ENCODE measurements around the gene SLC35B4.
"Not testable (repeated sequence)": the region's sequence is repeated elsewhere in the genome, so short reads cannot be mapped to it uniquely, and the experiment has no call there.

Gene SLC35B4

DNA sequence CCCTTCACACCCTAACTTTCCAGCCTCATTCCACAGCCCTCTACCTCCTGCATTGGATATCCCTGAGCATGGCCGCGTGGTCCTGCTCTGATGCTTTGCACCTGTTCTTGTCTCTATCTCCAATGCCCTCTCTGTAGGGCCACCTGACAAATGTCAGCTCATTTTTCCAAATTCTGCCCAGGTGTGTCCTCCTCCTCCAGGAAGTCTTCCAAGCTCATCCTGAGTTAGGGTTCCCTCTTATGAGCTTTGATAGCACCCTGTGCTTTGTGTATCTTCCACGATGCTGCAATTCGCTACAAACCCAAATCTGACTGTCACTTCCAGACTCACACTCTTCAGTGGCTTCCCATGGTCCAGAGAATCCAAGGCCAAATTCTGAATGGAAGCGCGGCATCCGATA lies 14.7 kb upstream of the SLC35B4 start:
- DNase-seq (ENCODE audit: low spot score), result no peak

- DNase-seq (ENCODE audit: low spot score), result no peak
Observed at GRCh38 chr7:134330974-134331373, 14.2 kb upstream of the SLC35B4 start.

DNA sequence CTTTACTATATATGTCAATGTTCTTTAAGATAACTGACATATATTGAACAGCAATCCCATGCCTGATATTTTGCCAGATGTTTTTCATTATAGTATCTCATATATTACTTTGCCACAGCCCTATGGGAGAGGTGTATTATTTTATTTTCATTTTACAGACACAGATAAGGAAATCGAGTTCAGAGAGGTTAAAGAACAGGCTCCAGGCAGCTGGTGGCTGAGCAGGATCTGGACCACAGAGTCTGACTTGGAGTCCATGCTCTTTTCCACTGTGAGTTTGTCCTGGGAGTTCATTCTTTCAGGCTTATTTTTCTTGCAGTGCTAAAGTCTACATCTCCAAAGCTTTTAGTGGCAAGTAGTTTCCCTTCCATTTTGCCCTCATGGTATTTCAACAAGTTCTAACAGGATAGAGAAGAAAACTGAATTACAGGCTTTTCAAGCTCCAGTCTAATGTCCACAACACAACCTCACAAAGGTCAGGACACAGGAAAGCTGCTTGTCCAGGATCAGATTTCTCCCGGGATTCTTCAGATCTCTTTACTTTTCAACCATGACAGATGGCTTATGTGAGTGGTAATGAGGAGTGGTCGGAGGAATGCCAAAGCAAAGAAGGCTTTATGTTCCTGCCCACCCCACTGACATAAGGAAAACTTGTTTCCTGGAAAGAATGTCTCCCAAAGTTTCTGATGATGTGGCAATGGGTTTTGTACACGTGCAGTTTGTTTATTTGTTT lies 13.1 kb upstream of the SLC35B4 start:
- DNase-seq (ENCODE audit: low spot score), result no peak

- no peak for DNase-seq (ENCODE audit: low spot score)
Observed at GRCh38 chr7:134328900-134329299, 12.2 kb upstream of the SLC35B4 start.

- DNase-seq (ENCODE audit: low spot score), result peak; percentile 51
Observed at GRCh38 chr7:134327896-134328295, 11.2 kb upstream of the SLC35B4 start.

DNA sequence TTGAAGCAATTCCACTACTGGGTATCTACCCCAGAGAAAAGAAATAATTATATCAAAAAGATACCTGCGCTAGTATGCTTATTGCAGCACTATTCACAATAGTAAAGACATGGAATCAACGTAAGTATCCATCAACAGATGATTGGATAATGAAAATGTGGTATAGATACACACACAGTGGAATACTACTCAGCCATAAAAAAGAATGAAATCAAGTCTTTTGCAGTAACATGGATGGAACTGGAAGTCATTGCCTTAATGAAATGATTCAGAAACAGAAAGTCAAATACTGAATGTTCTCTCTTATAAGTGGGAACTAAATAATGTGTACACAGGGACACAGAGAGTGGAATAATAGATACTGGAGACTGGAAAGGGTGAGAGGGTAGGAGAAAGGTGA lies 7.4 kb upstream of the SLC35B4 start:
- DNase-seq (ENCODE audit: low spot score), result no peak

GRCh38 chr7:134320201-134320600 lies 3.5 kb upstream of the SLC35B4 start:
- no peak for DNase-seq (ENCODE audit: low spot score)

GRCh38 chr7:134318443-134318842 lies 1.7 kb upstream of the SLC35B4 start:
- DNase-seq (ENCODE audit: low spot score), result no peak

GRCh38 chr7:134317434-134317833 lies 704 bp upstream of the SLC35B4 start:
- no peak for DNase-seq (ENCODE audit: low spot score)

DNA sequence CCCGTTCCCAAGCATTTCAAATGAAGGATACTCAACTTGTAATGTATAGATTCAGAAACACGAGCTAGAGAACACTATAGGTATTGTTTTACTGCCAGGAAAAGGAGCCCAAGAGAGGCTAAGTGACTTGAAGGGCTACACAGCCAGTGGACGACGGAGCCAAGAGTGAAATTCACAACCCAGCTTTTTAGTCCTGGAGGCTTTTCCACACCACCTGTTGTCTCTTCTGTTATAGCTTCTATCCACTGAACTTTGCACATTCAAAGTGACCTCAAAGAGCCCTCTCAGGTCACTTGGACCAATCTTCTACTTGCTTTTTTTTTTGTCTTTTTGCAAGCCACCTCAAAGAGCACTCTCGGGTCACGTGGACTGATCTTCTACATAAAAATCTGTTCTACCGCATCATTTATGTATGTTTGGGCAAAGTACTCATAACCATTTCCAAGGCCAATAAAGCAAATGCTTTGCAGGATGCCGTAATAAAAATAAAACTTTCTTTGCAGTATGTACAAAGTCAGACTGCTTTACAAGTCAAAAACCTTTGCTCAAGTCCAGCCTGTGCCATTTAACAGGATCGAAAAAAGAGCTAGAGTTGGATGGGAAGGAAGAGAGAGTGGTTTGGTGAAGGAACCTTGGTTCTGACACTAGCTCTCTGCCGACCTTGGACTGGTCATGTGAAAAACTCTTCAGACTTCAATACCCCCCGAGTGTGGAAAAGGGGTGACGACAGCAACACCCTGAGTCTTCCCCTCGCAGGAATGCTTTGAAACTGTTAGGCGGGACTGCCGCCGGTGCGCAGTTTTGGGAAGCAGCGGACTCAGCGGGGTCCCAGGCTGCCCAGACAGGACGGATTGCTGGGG lies 821 bp downstream of the SLC35B4 start:
- DNase-seq (ENCODE audit: low spot score), result peak; percentile 21

- DNase-seq (ENCODE audit: low spot score), result no peak
Observed at GRCh38 chr7:134313543-134313942, 3.2 kb downstream of the SLC35B4 start.

DNA sequence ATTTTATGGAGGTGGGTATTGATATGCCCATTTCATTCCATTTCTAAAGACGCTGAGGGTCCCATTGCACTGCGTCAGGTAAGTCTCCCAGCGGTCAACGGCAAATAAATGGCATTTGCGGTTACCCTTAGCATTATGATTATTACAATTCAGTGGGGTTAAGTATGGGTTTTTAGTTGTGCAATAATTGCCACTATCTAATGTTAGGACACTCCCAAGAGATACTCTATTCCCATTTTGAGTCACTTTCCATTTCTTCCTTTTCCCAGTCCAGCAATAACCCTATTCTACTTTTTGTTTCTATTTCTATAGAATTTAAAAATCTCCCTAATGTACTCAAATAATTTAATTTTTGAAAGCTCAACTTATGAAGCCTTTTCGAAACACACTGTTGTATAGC lies 4.0 kb downstream of the SLC35B4 start:
- no peak for DNase-seq (ENCODE audit: low spot score)

DNA sequence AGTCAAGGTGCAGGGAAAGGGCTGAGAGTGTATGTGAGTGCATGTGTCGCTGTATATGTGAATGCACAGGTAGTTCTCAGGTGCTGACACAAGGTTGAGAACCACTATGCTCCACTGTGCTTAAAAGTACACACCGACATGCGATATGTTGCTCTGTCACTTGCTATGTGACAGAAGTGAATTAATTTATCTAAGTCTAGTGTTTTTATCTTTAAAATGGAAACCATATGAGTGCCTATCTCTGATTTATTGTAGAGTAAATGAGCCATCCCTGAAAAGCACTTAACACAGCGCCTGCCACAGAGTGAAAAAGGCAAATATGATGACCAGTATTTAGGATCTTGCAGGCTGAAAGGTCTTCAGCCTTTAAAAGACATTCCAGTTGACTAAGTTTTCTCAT lies 4.9 kb downstream of the SLC35B4 start:
- DNase-seq (ENCODE audit: low spot score), result no peak

- no peak for DNase-seq (ENCODE audit: low spot score)
Observed at GRCh38 chr7:134308548-134308947, 8.2 kb downstream of the SLC35B4 start.

- DNase-seq (ENCODE audit: low spot score), result no peak
Observed at GRCh38 chr7:134307320-134307719, 9.4 kb downstream of the SLC35B4 start.

- no peak for DNase-seq (ENCODE audit: low spot score)
Observed at GRCh38 chr7:134302120-134302519, 14.6 kb downstream of the SLC35B4 start.

GRCh38 chr7:134301592-134301991 lies 15.1 kb downstream of the SLC35B4 start:
- DNase-seq (ENCODE audit: low spot score), result no peak

DNA sequence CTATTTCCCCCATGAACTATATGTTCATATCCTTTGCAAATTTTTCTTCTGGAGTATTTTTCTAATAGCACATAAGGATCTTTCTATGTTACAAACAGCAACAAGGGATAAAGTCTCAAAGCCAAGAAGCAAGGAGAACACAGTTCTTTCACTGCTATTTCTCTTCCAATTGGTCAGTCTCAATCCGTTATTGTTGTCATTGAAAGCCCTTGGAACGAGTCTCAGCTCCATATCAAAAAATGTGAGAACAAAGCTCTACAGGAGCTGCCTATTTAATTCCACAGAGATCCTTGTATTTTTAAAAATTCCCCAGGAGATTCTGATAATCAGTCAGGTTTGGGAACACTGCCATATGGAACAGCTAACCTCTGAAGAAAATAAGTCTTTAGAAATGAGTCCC lies 15.7 kb downstream of the SLC35B4 start:
- no peak for DNase-seq (ENCODE audit: low spot score)

DNA sequence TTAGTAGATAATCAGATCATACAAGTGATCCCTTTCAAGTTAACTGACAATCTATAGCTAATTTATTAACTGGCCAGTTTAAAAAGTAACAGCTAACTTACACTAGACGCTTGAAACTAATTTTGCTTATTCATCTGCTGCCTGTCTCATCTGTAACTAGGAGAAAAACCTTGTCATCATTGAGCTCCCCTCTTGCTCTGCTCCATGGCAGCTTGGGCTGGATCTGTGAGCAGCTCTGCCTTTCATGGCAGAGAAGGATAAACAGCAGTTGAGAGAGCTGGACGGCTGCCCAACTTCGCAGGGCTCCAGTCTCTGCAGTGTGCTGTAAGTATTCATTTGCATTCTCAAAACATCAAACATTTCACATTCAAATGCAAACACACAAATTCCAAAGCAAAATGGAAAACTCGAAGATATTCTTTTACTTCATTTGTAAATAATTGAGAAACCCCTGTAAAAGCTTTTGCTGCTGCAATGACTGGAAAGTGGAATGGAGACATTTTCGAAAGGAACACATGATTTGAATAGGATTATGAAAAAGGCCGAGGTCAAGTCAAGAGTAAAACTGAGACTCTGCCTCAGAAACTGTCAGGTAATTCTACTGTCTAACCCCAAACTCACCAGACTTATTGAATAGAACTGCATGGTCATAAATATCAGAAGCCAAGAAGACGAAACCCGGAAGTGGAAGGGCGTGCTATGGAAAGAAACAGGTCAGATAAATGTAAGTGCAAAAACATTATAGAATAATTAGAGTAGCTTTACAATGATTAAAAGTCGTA lies 17.6 kb downstream of the SLC35B4 start:
- DNase-seq (ENCODE audit: low spot score), result no peak

DNA sequence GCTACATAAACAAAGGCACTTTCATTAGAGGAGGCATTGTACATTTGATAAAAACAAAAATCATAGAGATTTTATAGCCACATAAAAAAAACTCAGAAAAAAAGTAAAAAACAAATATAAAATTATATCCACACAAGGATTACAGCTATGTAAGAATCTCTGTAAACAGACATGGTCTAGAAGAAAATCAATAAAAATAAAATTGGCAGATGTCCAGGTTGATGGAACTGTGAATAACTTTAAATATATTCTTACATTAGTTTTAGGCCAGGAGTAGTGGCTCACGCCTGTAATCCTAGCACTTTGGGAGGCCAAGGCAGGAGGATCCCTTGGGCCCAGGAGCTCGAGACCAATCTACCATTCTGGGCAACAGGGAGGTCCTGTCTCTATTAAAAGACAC lies 19.2 kb downstream of the SLC35B4 start:
- no peak for DNase-seq (ENCODE audit: low spot score)

DNA sequence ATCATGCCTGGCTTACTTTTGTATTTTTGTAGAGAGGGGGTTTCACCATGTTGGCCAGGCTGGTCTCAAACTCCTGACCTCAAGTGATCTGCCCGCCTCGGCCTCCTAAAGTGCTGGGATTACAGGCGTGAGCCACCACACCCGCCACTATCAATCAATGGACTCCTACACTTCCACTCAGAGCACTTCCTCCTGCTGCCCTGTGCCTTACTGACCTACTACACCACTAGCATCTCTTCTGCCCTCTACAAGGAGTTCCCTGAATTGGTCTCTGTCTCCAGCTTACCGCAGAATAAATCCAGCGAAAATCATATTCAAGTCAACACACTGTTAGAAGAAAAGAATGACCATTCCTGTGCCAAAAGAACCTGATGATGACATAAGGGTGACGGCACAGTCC lies 20.7 kb downstream of the SLC35B4 start:
- not testable (repeated sequence) for DNase-seq (ENCODE audit: low spot score)

- no peak for DNase-seq (ENCODE audit: low spot score)
Observed at GRCh38 chr7:134293002-134293740, 23.6 kb downstream of the SLC35B4 start.
